ENCODE measurements around the gene PSMD12. TPM values are rescaled to one million over a fixed set of nuclear protein-coding genes. Genes with fewer than 3 reads are reported as not detected.
"Not testable (repeated sequence)": the region's sequence is repeated elsewhere in the genome, so short reads cannot be mapped to it uniquely, and the experiment has no call there.

The PSMD12 gene
- total RNA-seq, 2 experiments from 2014 or later = 80.9 to 89.1 TPM

DNA sequence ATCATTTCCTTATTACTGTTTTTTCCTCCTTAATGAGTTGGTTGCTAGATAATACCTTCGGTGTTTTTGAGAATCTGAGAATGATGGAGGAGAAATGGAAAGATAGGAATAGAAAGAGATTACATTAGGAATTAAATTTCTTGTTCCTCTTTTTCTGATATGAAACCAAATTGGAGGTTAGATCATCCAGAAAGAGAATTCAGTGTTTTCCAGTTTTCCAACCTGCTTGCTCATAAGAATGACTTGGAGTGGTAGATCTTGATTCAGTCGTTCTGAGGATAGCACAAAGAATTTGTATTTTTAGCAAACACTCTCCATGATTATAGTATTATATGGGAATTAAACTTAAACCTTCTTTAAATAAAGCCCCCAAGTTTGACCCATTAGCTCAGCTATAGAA, 46.6 kb upstream of the PSMD12 start:
- no peak overlapping the region for H3K27ac Mint-ChIP-seq
- H3K9me3 Mint-ChIP-seq = peaks cover 6% of the 10 kb centered on the region
- intact Hi-C loops (cut with micrococcal nuclease) = no loop called here
- CTCF ChIA-PET = interaction anchor here (2.0 kb wide), 1 partner anchor 24 kb away, joined by 8 read pairs; no protein-coding TSS in a partner anchor
- no peak for TF ChIP-seq CTCF (IDR thresholded peaks at IDR 0.05)
- POLR2A ChIA-PET = no interaction called here
- no peaks in the 10 kb centered on the region for H3K27me3 Mint-ChIP-seq
- no peak overlapping the region for H3K4me3 Mint-ChIP-seq
- DNase-seq (no peak), ATAC-seq (no peak)
- H3K4me1 Mint-ChIP-seq (ENCODE audit: low read depth) = peaks cover 65% of the 10 kb centered on the region
- H3K36me3 Mint-ChIP-seq (ENCODE audit: low read depth) = peaks cover 18% of the 10 kb centered on the region

- ChIA-PET CTCF (interaction anchor here (2.0 kb wide), 1 partner anchor 23 kb away, joined by 8 read pairs; no protein-coding TSS in a partner anchor), POLR2A (interaction anchor here (1.6 to 2.4 kb wide), 2 partner anchors 19 to 63 kb away, joined by 4 to 8 read pairs; no protein-coding TSS in a partner anchor)
- intact Hi-C loops (cut with micrococcal nuclease) = no loop called here
- Mint-ChIP-seq H3K36me3 (ENCODE audit: low read depth) (peaks cover 20% of the 10 kb centered on the region), H3K27ac (peak overlapping the region; percentile 56), H3K4me3 (no peak overlapping the region), H3K27me3 (no peaks in the 10 kb centered on the region), H3K9me3 (peaks cover 6% of the 10 kb centered on the region), H3K4me1 (ENCODE audit: low read depth) (peaks cover 60% of the 10 kb centered on the region)
- DNase-seq = no peak
- TF ChIP-seq CTCF (IDR thresholded peaks at IDR 0.05) = no peak
- ATAC-seq = no peak
Observed at GRCh38 chr17:67412032-67412431, 45.7 kb upstream of the PSMD12 start.

GRCh38 chr17:67411397-67411796, 45.0 kb upstream of the PSMD12 start:
- Mint-ChIP-seq H3K4me1 (ENCODE audit: low read depth) (peaks cover 65% of the 10 kb centered on the region), H3K9me3 (peaks cover 6% of the 10 kb centered on the region), H3K4me3 (no peak overlapping the region), H3K27ac (peak overlapping the region; percentile 56), H3K36me3 (ENCODE audit: low read depth) (peaks cover 22% of the 10 kb centered on the region), H3K27me3 (no peaks in the 10 kb centered on the region)
- DNase-seq = no peak
- ATAC-seq = no peak
- ChIA-PET POLR2A (interaction anchor here (0.8 to 2.4 kb wide), 3 partner anchors 19 to 64 kb away, joined by 4 to 8 read pairs (median 5); no protein-coding TSS in a partner anchor), CTCF (interaction anchor here (1.1 to 2.0 kb wide), 2 partner anchors 9 to 22 kb away, joined by 4 to 8 read pairs; no protein-coding TSS in a partner anchor)
- intact Hi-C loops (cut with micrococcal nuclease) = no loop called here
- no peak for TF ChIP-seq CTCF (IDR thresholded peaks at IDR 0.05)

DNA sequence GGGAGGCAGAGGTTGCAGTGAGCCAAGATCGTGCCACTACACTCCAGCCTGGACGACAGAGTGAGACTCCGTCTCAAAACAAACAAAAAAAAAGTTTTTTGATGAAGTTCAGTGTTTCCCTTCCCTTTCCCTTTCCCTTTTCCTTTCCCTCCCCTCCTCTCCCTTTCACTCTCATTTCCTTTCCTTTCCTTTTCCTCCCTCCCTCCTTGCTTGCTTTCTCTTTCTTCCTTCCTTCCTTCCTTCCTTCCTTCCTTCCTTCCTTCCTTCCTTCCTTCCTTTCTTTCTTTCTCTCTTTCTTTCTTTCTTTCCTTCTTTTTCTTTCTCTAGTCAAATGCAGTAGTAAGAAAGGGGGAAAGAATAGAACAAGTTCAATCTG, 42.1 kb upstream of the PSMD12 start:
- intact Hi-C loops (cut with micrococcal nuclease); H3K4me3 Mint-ChIP-seq; H3K9me3 Mint-ChIP-seq; DNase-seq; H3K27me3 Mint-ChIP-seq: not testable (repeated sequence)
- peak; percentile 10 for ATAC-seq
- ChIA-PET POLR2A (interaction anchor here (0.8 kb wide), 1 partner anchor 15 kb away, joined by 3 read pairs; no protein-coding TSS in a partner anchor), CTCF (interaction anchor here (1.1 kb wide), 1 partner anchor 30 kb away, joined by 5 read pairs; no protein-coding TSS in a partner anchor)
- H3K27ac Mint-ChIP-seq = peak overlapping the region; percentile 52
- H3K4me1 Mint-ChIP-seq (ENCODE audit: low read depth) = peaks cover 72% of the 10 kb centered on the region
- peaks cover 20% of the 10 kb centered on the region for H3K36me3 Mint-ChIP-seq (ENCODE audit: low read depth)

- H3K4me1 Mint-ChIP-seq (ENCODE audit: low read depth) = peaks cover 78% of the 10 kb centered on the region
- H3K27ac Mint-ChIP-seq = peak overlapping the region; percentile 90
- TF ChIP-seq CTCF (IDR thresholded peaks at IDR 0.05) = no peak
Observed at GRCh38 chr17:67403483-67403882, 37.1 kb upstream of the PSMD12 start.

More at GRCh38 chr17:67403483-67403882, 37.1 kb upstream of the PSMD12 start:
- ChIA-PET POLR2A (interaction anchor here (1.2 kb wide), 2 partner anchors 28 to 39 kb away, joined by 3 to 4 read pairs; no protein-coding TSS in a partner anchor), CTCF (interaction anchor here (1.4 to 2.4 kb wide), 4 partner anchors 10 to 72 kb away, joined by 4 to 10 read pairs (median 6); no protein-coding TSS in a partner anchor)
- Mint-ChIP-seq H3K4me3 (no peak overlapping the region), H3K9me3 (no peaks in the 10 kb centered on the region), H3K27me3 (no peaks in the 10 kb centered on the region), H3K36me3 (ENCODE audit: low read depth) (peaks cover 25% of the 10 kb centered on the region)
- ATAC-seq = no peak
- intact Hi-C loops (cut with micrococcal nuclease) = no loop called here
- no peak for DNase-seq
